HEK293 (cell line): ENCODE results near the gene CLDN16.

Source experiments
- CTCF ChIA-PET: fragments of 350-600 bp; formaldehyde crosslinking; extraction: SDS; loops from one replicate; lab custom pipeline; 2021; ENCODE audit warnings: antibody characterized with exemption; lab: Yijun Ruan, JAX
- POLR2A ChIA-PET: fragments of 300-600 bp; formaldehyde crosslinking; extraction: SDS; loops from one replicate; lab custom pipeline; 2020; ENCODE audit warnings: antibody characterized with exemption, inconsistent platforms; lab: Yijun Ruan, JAX
- H3K27ac ChIP-seq: fragments of 200-500 bp; sonication (Bioruptor generic); 2 replicates; pipeline ENCODE4 v1.5.1; 2014; ENCODE audit warnings: low read depth, low read length, control low read depth, inconsistent platforms; ENCODE audit errors: extremely low read depth
- H3K36me3 ChIP-seq, 2 experiments: fragments of 200-500 bp in 1 of 2; sonication (Bioruptor generic) in 1 of 2; 1 replicate in 1 of 2; 2 replicates in 1 of 2; pipeline ENCODE4 v1.5.1; 2014 to 2017; ENCODE audit warnings: inconsistent platforms in 2 of 2, low read length in 2 of 2; ENCODE audit not compliant: control insufficient read depth in 2 of 2, insufficient read depth in 1 of 2
- H3K4me1 ChIP-seq: fragments of 200-500 bp; sonication (Bioruptor generic); 2 replicates; pipeline ENCODE4 v1.5.1; 2014; ENCODE audit warnings: mild to moderate bottlenecking, low read length, inconsistent platforms; ENCODE audit not compliant: control insufficient read depth, insufficient read depth
- H3K4me3 ChIP-seq: 2 replicates; pipeline ENCODE4 v1.5.1; 2011; ENCODE audit warnings: low read depth, mild to moderate bottlenecking, control low read depth, low read length, moderate library complexity
- H3K9me3 ChIP-seq: fragments of 200-500 bp; sonication (Bioruptor generic); 2 replicates; pipeline ENCODE4 v1.5.1; 2014; ENCODE audit warnings: low read depth, low read length, inconsistent platforms; ENCODE audit not compliant: control insufficient read depth, insufficient read depth
- GLIS2 ChIP-seq: fragments of 450-650 bp; formaldehyde crosslinking; IDR thresholded peaks from 2 replicates; pipeline ENCODE4 v1.5.1; 2016; ENCODE audit warnings: missing biosample characterization, missing genetic modification characterization
- PRDM1 ChIP-seq: fragments of 450-650 bp; formaldehyde crosslinking; IDR thresholded peaks from 2 replicates; pipeline ENCODE4; 2016; ENCODE audit warnings: missing biosample characterization, missing genetic modification characterization
- TRIM28 ChIP-seq: IDR thresholded peaks from 2 replicates; pipeline ENCODE4 v1.6.1; 2011; ENCODE audit warnings: low read length, control low read depth, borderline replicate concordance
- ZBTB1 ChIP-seq: fragments of 450-650 bp; formaldehyde crosslinking; IDR thresholded peaks from 2 replicates; pipeline ENCODE4 v1.5.1; 2016; ENCODE audit warnings: missing biosample characterization, missing genetic modification characterization
- ZBTB17 ChIP-seq: fragments of 450-650 bp; formaldehyde crosslinking; IDR thresholded peaks from 2 replicates; pipeline ENCODE4 v1.5.1; 2016; ENCODE audit warnings: missing biosample characterization, missing genetic modification characterization
- ZFP41 ChIP-seq: fragments of 450-650 bp; formaldehyde crosslinking; IDR thresholded peaks from 2 replicates; pipeline ENCODE4 v1.5.1; 2016; ENCODE audit warnings: missing biosample characterization, missing genetic modification characterization, borderline replicate concordance
- ZNF132 ChIP-seq: fragments of 450-650 bp; formaldehyde crosslinking; IDR thresholded peaks from 2 replicates; pipeline ENCODE4 v1.5.1; 2017; ENCODE audit warnings: missing biosample characterization, missing genetic modification characterization, borderline replicate concordance
- ZNF133 ChIP-seq: fragments of 450-650 bp; formaldehyde crosslinking; IDR thresholded peaks from 2 replicates; pipeline ENCODE4 v1.5.1; 2016; ENCODE audit warnings: missing biosample characterization, missing genetic modification characterization
- ZNF157 ChIP-seq: fragments of 450-650 bp; formaldehyde crosslinking; IDR thresholded peaks from 2 replicates; pipeline ENCODE4 v1.5.1; 2016; ENCODE audit warnings: missing biosample characterization, missing genetic modification characterization
- ZNF211 ChIP-seq: fragments of 450-650 bp; formaldehyde crosslinking; IDR thresholded peaks from 2 replicates; pipeline ENCODE4 v1.5.1; 2016; ENCODE audit warnings: low read depth, missing biosample characterization, missing genetic modification characterization
- ZNF214 ChIP-seq: fragments of 450-650 bp; formaldehyde crosslinking; IDR thresholded peaks from 2 replicates; pipeline ENCODE4 v1.5.1; 2017; ENCODE audit warnings: missing biosample characterization, mild to moderate bottlenecking, missing genetic modification characterization, borderline replicate concordance
- ZNF335 ChIP-seq: fragments of 450-650 bp; formaldehyde crosslinking; conservative IDR thresholded peaks from 2 replicates; pipeline ENCODE4 v1.5.1; 2016; ENCODE audit warnings: missing biosample characterization, missing genetic modification characterization
- ZNF341 ChIP-seq: fragments of 450-650 bp; formaldehyde crosslinking; IDR thresholded peaks from 2 replicates; pipeline ENCODE4; 2016; ENCODE audit warnings: low read depth, missing biosample characterization, missing genetic modification characterization
- ZNF362 ChIP-seq: fragments of 450-650 bp; formaldehyde crosslinking; IDR thresholded peaks from 2 replicates; pipeline ENCODE4 v1.5.1; 2016; ENCODE audit warnings: missing biosample characterization, missing genetic modification characterization
- ZNF501 ChIP-seq: fragments of 450-650 bp; formaldehyde crosslinking; IDR thresholded peaks from 2 replicates; pipeline ENCODE4 v1.5.1; 2016; ENCODE audit warnings: missing biosample characterization, missing genetic modification characterization
- ZNF548 ChIP-seq: fragments of 450-650 bp; formaldehyde crosslinking; IDR thresholded peaks from 2 replicates; pipeline ENCODE4 v1.5.1; 2016; ENCODE audit warnings: missing biosample characterization, missing genetic modification characterization
- ZNF596 ChIP-seq: fragments of 450-650 bp; IDR thresholded peaks from 2 replicates; pipeline ENCODE4 v1.5.0; 2018; ENCODE audit warnings: missing biosample characterization, mild to moderate bottlenecking, missing genetic modification characterization, moderate library complexity
- ZNF610 ChIP-seq: fragments of 450-650 bp; formaldehyde crosslinking; IDR thresholded peaks from 2 replicates; pipeline ENCODE4 v1.5.1; 2016; ENCODE audit warnings: missing biosample characterization, missing genetic modification characterization, borderline replicate concordance
- ZNF701 ChIP-seq: fragments of 450-650 bp; formaldehyde crosslinking; IDR thresholded peaks from 2 replicates; pipeline ENCODE4 v1.5.1; 2016; ENCODE audit warnings: missing biosample characterization, missing genetic modification characterization
- ZNF777 ChIP-seq: fragments of 450-650 bp; formaldehyde crosslinking; IDR thresholded peaks from 2 replicates; pipeline ENCODE4 v1.5.1; 2017; ENCODE audit warnings: missing biosample characterization, missing genetic modification characterization, borderline replicate concordance
- TF ChIP-seq, protein P1 (sequence below): fragments of 450-650 bp; IDR thresholded peaks from 2 replicates; pipeline ENCODE4 v1.5.1; 2018; ENCODE audit warnings: missing biosample characterization, missing genetic modification characterization

Gene CLDN16

GRCh38 chr3:190340071-190340470, 47.9 kb upstream of the CLDN16 start (continued):
- no peak for TF ChIP-seq ZNF596 (tag by site-specific recombination)
- TF ChIP-seq ZNF701 (tag by site-specific recombination): no peak
- TF ChIP-seq TRIM28: no peak
- no peak for TF ChIP-seq PRDM1 (tag by site-specific recombination)
- TF ChIP-seq GLIS2 (tag by site-specific recombination): no peak

DNA sequence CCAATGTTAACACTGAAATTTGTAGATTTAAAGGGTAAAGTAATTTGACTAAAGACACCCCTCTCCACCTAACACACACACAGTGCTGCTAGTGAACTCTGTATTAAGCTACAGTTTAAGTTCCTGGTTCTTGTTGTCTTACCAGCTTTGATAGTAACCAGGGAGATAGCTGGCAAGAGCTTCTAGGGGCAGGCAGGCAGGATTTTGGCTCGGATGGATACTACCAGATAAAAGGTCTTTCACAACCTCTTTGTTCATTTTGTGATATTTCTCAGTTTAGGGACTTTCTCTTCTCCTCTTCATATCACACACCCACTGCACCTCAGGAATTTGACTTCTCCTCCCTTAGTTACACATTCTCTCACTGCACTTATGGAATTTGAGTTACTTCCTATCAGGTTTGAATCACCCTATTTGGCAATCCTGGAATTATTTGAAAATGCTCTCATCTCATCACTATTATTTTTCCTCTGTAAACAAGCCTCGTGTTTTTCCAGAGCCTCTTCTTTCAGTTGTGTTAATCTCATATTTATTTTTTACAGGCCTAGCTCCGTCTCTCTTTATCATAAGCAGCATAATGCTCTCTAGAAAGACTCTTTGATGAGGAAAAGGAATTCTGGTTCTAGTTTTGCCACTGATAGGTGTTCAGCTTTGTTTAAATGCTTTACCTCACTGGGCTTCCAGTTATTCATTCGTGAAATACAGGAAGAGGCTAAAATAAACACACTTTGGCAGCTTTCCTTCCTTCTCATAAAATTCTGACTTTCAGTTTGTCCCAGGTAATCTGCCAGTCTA, 42.7 kb upstream of the CLDN16 start:
- POLR2A ChIA-PET: no interaction called here
- no peak overlapping the region for H3K4me3 ChIP-seq
- H3K9me3 ChIP-seq: no peaks in the 10 kb centered on the region
- peaks cover 2% of the 10 kb centered on the region; the same call in 1 of the 2 replicates for H3K4me1 ChIP-seq
- no peaks in the 10 kb centered on the region for H3K36me3 ChIP-seq
- CTCF ChIA-PET: interaction anchor here (0.8 to 1.8 kb wide), 2 partner anchors 10 to 23 kb away, joined by 5 to 6 read pairs; partner anchors contain the start of gene CLDN1
- TF ChIP-seq, protein P1, sequence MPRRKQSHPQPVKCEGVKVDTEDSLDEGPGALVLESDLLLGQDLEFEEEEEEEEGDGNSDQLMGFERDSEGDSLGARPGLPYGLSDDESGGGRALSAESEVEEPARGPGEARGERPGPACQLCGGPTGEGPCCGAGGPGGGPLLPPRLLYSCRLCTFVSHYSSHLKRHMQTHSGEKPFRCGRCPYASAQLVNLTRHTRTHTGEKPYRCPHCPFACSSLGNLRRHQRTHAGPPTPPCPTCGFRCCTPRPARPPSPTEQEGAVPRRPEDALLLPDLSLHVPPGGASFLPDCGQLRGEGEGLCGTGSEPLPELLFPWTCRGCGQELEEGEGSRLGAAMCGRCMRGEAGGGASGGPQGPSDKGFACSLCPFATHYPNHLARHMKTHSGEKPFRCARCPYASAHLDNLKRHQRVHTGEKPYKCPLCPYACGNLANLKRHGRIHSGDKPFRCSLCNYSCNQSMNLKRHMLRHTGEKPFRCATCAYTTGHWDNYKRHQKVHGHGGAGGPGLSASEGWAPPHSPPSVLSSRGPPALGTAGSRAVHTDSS (tag by site-specific recombination): no peak
- TF ChIP-seq ZNF335 (tag by site-specific recombination): 0 out of 2 replicates have a peak, but pooled peaks have one; percentile 21
- no peak for TF ChIP-seq ZNF211 (tag by site-specific recombination)
- no peak for TF ChIP-seq ZNF157 (tag by site-specific recombination)
- H3K27ac ChIP-seq: no peak overlapping the region

- POLR2A ChIA-PET: no interaction called here
- no peaks in the 10 kb centered on the region for H3K36me3 ChIP-seq
- H3K27ac ChIP-seq: no peak overlapping the region
- peaks cover 2% of the 10 kb centered on the region; the same call in 1 of the 2 replicates for H3K4me1 ChIP-seq
- no peak overlapping the region for H3K4me3 ChIP-seq
- CTCF ChIA-PET: no interaction called here
- H3K9me3 ChIP-seq: no peaks in the 10 kb centered on the region
- TF ChIP-seq ZBTB17 (tag by site-specific recombination): no peak
Measured at GRCh38 chr3:190345878-190346277, 42.1 kb upstream of the CLDN16 start.

DNA sequence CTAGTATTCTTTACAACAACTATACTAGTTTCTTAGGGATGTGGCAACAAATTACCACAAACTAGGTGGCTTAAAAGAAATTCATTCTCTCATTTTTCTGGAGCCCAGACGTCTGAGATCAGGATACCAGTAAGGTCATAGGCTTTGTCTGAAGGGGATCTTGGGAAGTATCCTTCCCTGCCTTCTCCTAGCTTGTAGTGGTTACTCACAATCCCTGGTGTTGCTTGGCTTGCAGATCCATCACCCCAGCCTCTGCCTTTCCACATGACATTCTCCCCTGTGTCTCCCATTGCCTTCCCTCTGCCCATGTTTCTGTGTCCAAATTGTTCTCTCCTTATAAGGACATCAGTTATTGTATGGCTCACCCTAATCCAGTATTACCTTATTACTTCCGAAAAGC, 41.4 kb upstream of the CLDN16 start:
- ChIA-PET CTCF (no interaction called here), POLR2A (no interaction called here)
- no peaks in the 10 kb centered on the region for H3K9me3 ChIP-seq
- no peak overlapping the region for H3K4me3 ChIP-seq
- H3K36me3 ChIP-seq: no peaks in the 10 kb centered on the region
- TF ChIP-seq ZNF214 (tag by site-specific recombination) (no peak), ZNF610 (tag by site-specific recombination) (no peak), ZFP41 (tag by site-specific recombination) (no peak), ZNF341 (no peak), ZNF777 (tag by site-specific recombination) (no peak), ZNF362 (tag by site-specific recombination) (no peak), ZNF501 (no peak), ZBTB1 (tag by site-specific recombination) (no peak), ZNF133 (tag by site-specific recombination) (no peak), ZNF548 (no peak), ZNF132 (tag by site-specific recombination) (no peak)
- peaks cover 2% of the 10 kb centered on the region; the same call in 1 of the 2 replicates for H3K4me1 ChIP-seq
- H3K27ac ChIP-seq: no peak overlapping the region
